ENCODE measurements around the gene MRGPRX2. TPM values are rescaled to one million over a fixed set of nuclear protein-coding genes. Genes with fewer than 3 reads are reported as not detected.

The MRGPRX2 gene
- total RNA-seq, 1 donor from 2014 or later: not detected

Other genes with a start within 250 kb of the MRGPRX2 start
- not detected for gene MRGPRX1, start 121.3 kb downstream of the MRGPRX2 start, total RNA-seq
- gene ZDHHC13, start 56.5 kb upstream of the MRGPRX2 start, total RNA-seq: 44.1 TPM
- 0.68 TPM for gene CSRP3, start 141.3 kb upstream of the MRGPRX2 start, total RNA-seq
- 3.0 TPM for gene E2F8, start 180.2 kb upstream of the MRGPRX2 start, total RNA-seq

Measured in ureter (tissue), 1 donor.